ENCODE measurements around the gene KCNIP4.

KCNIP4 gene

DNA sequence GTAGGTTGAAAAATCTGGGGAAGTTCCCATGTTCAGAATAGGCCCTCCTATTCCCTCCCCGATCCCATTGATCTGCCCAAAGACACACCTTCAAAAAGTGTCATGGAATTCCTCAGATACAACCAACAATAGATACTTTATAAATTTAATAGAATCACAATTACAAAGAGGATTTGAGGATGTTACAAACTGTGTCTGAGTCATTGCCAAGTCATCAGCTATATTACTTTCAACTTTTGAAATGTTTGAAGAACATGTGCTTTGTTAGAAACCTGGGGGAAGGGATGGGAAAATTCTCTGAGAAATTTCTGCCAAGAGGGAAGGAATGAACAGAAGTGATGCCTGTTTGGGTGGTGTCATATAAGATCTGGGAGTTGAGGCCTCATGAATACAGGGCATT, 46.7 kb downstream of the KCNIP4 start:
- in situ Hi-C loops (cut with HindIII; ENCODE audit: low sequenced_read_pairs): no loop called here

DNA sequence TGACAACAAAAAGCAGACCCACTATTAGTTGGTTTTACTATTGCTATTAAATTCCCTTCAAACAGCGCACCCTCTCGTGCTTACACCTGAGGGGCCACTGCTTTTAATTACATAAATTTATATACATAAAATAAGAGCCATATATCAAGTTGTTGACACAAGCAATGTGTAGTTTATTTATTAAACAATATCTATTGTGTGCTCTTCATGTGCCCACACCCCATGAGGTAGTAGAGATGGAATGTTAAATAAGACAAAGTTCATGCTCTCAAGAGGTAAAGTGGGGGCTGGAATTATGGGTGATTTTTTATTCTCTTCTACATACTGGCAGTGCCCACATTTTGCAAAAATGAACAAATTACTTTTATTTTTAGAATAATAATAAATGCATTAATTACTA, 47.3 kb downstream of the KCNIP4 start:
- in situ Hi-C loops (cut with HindIII; ENCODE audit: low sequenced_read_pairs): no loop called here

DNA sequence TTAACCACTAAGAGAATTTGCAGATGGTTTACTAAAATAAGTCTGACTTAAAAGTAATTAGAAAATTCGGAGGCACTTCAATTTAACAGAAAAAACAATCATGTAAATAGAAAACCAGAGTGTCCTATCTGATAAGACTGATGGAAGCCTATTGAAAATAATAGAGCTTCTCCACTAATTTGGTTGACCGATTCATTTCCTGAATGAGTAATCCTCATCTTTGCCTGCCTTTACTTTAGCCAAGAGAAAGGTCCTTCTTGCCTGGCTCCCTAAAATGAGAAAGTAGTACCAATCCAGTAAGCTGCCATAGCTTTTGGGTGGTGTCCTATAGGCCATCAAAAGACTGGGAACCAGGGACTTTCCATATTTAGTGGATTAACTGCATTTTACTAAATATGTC, 48.4 kb downstream of the KCNIP4 start:
- in situ Hi-C loops (cut with HindIII; ENCODE audit: low sequenced_read_pairs): no loop called here

DNA sequence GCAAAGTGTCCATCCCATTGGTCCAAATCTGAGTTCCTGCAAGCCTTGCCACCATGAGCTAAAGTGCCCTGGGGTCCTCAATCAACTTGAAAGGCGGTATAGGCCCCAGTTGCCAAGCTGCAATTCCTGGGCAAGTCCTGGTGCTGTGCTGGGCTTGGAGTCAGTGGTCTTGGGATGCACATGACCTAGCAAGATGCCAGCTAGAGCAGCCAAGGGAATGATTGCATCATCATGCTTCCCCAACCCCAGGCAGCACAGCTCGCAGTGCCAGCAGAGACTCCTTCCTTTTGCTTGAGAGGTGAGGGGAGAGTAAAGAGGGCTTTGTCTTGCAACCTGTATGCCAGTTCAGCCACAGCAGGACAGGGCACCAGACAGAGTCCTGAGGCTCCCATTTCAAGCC, 50.5 kb downstream of the KCNIP4 start:
- in situ Hi-C loops (cut with HindIII; ENCODE audit: low sequenced_read_pairs): no loop called here

DNA sequence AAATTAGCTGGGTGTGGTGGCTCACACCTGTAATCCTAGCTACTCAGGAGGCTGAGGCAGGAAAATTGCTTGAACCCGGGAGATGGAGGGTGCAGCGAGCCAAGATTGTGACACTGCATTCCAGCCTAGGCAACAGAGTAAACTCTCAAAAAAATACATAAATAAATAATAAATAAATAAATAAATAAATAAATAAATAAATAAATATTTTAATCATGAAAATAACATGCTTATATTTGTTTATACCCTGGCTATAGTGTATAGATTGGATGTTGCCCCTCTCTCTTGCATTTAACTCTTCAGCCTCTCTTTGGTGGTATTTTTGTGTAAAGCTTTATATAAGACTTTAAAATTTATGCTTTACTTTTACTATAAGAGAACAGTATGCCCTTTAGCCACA, 51.8 kb downstream of the KCNIP4 start:
- in situ Hi-C loops (cut with HindIII; ENCODE audit: low sequenced_read_pairs): no loop called here

DNA sequence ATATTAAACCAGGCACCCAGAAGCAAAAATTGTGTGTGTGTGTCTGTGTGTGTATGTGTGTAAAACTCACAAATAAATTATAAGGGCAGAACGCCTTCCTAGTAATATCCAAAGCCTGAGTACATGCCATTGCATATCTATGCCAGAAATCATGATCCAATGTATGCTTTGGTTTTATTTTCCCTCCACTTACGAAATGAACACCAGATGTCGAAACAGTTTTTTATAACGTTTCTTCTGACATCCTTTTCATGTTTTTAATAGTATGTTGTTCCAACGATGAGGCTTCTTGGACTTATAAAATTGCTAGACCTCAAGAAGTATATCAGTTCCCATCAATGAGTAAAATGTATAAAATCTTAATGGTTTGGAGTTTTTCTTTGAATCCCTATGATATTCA, 55.4 kb downstream of the KCNIP4 start:
- in situ Hi-C loops (cut with HindIII; ENCODE audit: low sequenced_read_pairs): no loop called here

DNA sequence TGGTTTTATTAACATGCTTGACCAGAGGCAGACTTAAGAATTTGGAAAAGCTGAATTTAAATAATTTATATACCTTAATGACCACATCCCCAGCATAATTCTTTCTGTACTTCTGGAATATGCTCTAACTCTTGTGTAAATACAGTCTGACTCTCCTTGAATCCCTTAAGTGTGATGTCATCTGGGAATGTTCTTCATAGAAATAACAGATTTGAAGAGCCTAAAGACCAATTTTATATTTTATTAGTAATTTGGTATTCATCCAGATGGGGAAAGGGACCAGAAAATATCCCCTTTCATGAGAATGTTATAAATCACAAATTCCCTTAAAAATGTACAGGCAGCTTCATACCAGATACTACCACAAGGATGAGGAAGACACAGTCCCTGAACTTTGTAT, 58.3 kb downstream of the KCNIP4 start:
- in situ Hi-C loops (cut with HindIII; ENCODE audit: low sequenced_read_pairs): no loop called here

DNA sequence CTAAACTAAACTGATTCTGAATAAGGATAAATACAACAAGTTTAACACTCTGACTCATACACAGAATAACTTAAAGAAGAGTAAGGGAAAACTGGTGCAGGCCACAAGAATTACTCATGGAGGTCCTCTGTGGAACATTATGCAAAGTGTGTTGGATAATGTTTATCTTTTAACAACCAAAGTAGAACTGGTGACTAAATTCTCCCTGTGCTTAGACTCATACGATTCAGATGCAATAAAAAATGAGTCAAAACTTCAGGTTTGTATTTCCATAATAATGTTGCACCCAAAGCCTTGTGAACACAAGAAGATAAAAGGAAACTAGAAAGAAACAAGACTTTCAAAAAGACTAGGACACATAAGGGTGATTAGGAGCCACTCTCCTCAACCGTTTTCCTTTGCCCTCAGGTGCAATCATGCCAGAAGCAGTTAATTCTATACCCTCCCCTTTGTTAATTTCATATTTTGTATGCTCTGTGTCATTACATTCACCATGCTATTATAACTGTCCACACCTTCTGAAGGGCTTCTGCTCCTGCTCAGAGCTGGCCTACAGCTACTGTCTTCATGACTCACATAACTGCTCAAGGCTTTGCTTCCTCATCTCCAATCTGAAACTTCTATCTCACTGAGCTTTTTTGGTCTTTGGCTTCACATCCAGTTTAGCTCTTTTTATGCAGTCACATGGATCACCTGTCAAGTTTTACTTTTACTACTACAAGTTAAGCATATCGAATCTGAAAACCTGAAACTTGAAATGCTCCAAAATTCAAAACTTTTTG, 60.2 kb downstream of the KCNIP4 start:
- in situ Hi-C loops (cut with HindIII; ENCODE audit: low sequenced_read_pairs): no loop called here

DNA sequence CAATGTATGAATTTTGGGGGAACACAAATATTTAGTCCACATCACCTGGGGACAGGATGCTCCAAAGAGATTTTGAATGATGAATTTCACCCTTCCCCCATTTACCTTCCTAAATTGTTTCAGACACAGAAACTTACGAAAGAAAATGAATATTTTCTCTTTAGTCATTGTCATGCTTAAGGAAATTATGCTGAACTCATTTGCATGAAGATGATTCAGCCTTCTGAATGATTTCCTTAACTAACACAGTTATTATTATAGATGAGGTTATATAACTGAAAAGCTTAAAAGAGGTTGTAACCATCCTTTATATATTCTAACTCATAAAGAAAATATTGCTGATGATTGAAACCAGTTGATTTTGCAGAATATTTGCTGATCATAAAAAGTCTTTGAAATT, 61.1 kb downstream of the KCNIP4 start:
- in situ Hi-C loops (cut with HindIII; ENCODE audit: low sequenced_read_pairs): no loop called here

DNA sequence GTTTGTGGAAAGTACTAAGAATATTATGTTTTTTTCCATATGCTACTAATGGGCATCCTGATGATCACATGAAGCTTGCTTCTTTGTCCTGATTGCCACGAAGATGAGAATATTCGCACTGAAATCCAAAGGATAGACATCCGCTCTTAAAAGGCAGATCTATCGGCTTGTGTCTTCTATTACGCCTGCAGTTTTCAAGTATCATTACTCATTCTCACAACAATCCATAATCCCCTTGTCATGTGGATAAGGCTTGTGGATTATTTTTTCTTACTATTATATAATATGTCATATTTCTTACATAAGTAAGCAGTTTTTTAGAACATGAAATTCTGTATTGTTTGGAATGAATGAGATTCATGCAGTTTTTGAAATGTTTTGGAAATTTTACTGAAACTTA, 62.8 kb downstream of the KCNIP4 start:
- in situ Hi-C loops (cut with HindIII; ENCODE audit: low sequenced_read_pairs): no loop called here

DNA sequence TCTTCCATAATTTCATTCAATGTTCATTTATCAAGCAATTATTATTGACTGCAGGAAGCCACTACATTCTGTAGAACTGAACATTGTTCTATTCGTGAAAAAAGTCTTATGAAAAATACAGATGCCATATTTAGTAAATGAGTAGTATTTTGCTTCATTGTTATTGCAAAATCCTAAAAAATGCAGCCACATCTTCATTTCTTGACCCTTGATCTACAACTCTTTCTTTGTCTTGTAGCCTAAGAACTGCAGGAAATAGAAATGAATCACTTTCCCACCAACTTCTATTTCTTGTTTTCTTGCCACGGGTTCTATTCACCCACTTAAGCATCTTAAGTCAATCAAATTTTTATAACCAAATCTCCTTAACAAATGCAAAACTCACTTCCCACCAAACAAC, 63.3 kb downstream of the KCNIP4 start:
- in situ Hi-C loops (cut with HindIII; ENCODE audit: low sequenced_read_pairs): no loop called here

DNA sequence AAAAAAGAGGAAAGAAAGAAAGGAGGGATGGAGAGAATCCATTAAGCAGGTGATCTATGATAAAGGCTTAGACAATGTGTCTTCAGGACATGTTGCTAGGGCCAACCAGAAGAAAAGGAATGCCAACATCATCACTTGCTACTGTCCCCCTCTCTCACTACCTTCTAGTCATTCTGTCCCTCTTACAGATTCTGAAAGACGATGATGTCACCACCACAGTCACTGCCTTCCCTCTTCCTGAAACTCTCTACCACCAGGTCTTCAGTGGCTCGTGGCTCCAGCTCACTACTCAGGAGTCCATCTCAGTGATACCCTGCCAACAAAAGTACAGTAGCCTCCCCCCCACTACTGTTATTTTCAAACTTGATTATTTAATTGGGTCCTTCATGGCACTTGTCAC, 64.0 kb downstream of the KCNIP4 start:
- in situ Hi-C loops (cut with HindIII; ENCODE audit: low sequenced_read_pairs): loop anchor here (5.0 kb wide), 1 partner anchor 87 kb away; no protein-coding TSS in a partner anchor

DNA sequence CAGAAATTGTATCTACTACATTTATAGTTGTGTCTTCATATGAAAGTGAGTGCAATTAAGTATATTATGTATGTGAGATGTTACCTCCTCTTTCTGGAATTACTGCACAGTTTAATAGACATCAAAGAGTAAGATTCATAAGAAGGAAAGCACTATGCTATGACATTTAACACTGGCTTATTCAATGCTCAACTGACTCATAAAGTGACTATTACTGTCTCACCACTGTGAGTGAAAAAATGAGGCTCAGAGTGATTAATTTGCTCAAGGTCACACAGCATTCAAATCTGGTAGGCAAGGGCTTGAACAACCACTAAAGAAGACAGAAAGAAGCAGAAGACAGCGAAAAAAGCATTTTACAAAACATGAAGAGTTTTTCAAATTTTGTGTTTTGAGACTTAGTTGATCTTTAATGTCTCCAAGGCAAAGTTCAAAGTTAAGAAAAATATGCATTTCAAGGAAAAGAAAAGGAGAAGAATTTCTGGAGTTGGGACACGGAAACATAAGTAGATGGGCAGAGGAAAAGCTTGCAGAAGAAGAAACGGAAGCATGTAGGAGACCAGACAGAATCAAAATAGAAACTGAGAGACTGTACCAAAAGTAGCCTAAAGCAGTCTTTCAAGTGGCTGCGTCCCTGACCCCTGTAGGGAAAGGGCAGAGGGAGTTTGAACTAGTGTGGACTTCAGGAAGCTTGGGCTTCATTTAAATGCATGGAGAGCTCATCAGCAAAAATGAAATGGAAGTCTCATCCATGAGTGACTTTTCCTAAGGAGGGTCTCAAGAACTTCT, 66.3 kb downstream of the KCNIP4 start:
- in situ Hi-C loops (cut with HindIII; ENCODE audit: low sequenced_read_pairs): loop anchor here (5.0 kb wide), 1 partner anchor 85 kb away; no protein-coding TSS in a partner anchor

DNA sequence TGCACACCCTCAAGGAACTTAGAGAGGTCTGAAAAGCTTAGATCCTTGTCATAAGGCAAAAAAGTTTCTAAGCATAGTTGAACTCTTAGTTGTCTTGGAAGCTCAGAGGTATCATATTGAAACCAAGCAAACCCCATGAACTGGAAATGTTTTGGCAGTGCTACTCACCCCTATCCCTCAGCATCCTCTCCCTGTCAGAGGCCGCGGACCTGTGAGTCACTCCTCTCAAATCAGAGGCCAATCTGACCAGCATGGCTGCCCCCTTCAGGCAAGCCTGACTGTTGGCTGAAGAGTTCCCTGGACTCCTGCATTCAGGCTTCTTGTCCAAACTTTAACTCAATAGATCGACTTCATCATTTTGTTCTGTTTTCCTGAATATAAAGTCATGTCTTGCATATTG, 69.4 kb downstream of the KCNIP4 start:
- in situ Hi-C loops (cut with HindIII; ENCODE audit: low sequenced_read_pairs): no loop called here

DNA sequence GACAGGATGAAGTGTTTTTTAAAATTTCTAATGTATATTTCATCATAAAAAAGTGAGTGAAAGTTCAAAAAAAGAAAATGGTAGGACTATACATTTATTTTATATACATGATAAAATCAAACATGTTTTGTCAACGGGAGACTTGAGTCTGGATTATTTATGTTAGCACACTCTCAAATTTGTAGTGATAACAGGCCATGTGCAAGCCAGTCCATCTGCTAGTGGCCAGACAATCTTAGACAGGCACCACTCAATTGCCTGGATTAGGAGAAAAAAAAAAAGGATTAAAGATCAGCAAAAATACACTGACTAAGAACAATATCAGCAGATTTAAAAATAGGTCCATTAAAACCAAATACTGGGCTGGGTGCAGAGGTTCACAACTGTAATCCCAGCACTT, 71.9 kb downstream of the KCNIP4 start:
- in situ Hi-C loops (cut with HindIII; ENCODE audit: low sequenced_read_pairs): no loop called here

DNA sequence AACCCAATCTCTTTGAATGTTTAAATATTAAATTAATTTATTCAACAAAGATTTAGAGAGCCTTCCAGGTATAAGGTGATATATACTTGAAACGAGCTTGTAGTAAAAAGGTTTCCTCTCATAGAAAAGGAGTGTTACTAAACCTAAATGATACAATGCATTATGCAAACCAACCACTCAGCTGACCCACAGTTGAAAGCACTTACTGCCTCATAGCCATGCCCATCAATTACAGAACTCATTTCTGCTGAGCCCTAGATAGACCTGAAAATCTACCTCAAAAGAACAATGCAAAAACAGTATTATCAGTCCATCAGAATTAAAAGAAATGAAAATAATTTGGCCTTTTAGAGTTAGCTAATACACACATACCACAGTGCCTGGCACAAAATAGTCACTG, 75.4 kb downstream of the KCNIP4 start:
- in situ Hi-C loops (cut with HindIII; ENCODE audit: low sequenced_read_pairs): no loop called here

DNA sequence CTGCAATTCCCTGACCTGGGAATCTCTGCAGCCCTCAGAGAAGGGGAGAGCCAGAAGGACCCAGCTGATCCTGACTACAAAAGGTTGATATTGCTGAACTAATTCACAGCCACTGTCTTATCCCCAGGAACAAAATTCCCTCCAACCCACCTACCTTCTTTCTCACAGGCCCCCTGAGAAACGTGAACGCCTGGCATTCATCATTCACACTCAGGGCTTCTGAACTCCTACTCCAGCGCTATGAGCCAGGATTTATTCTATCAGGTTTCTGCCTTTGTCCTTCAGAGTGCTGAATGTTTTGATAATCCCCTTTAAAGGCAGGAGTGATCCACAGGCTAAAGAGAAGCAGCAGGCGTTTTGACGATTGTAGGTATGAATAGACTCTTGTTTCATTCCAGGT, 76.5 kb downstream of the KCNIP4 start:
- in situ Hi-C loops (cut with HindIII; ENCODE audit: low sequenced_read_pairs): no loop called here

DNA sequence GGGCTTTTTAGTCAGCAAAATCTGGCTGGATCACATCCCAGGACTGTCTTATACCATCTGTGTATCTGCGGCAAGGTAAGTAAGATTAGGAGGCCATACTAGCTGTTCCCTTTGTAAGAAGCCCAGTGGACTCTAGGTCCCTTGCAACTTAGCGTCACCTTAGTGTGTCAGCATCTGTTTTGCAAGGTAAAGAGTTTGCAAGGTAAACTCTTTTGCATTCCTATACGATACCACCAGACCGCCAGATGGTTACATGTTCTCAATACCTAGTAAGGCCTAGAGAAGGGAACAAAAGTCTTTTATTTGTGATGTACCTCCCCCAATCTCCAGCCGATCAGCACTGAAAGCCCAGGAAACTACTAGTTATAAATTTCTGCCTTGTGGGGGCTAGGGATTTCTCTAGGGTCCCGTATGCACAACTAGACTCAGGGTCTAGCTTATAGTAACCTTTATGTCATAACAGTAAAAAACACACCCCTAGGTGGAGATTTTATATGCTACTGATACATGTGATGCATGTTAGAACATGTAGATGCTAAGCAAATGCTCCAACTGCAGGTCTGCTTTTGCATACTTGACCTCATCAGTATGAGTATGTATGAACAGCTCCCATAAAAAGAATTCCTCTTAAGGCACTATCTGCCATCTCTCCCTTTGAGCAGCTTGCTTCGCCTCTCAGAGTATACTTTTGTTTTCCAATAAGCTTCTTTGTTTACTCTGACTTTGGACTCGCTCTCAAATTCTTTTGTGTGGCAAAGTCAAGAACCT, 78.4 kb downstream of the KCNIP4 start:
- in situ Hi-C loops (cut with HindIII; ENCODE audit: low sequenced_read_pairs): no loop called here

DNA sequence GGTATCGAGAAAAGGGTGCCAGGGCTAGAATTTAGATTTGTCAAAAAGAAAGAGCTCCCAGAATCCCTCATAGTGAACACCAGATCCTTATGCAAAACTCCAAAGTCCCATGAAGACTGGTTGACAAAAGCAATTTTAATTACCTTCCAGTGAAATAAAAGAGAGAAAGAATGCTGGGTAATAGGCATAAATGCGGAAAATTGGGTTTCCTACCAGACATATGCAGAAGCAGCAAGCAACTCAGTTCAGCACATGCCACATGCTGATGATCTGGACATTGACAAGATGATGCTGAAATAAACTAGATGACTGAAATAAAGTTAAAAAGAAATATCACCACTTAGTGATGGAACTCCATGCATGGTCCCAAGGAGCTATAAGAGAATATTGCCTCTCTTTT, 83.9 kb downstream of the KCNIP4 start:
- in situ Hi-C loops (cut with HindIII; ENCODE audit: low sequenced_read_pairs): no loop called here

DNA sequence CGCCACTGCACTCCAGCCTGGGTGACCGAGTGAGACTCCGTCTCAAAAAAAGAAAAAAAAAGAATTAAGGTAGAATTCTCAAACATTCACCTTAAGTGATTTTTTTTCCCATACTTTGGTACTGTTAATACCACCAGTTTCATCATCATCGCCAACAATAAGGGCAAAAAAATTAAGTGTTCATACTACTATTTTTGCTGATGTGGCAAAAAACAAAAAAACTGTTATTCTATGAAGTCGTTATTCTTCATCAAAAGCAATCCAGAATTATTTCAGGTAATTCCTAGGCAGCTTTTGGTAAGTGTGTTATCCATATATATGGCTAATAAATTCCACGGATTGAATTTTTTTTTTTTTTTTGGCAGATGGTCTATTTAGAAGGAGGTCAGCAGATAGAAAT, 85.7 kb downstream of the KCNIP4 start:
- in situ Hi-C loops (cut with HindIII; ENCODE audit: low sequenced_read_pairs): no loop called here

DNA sequence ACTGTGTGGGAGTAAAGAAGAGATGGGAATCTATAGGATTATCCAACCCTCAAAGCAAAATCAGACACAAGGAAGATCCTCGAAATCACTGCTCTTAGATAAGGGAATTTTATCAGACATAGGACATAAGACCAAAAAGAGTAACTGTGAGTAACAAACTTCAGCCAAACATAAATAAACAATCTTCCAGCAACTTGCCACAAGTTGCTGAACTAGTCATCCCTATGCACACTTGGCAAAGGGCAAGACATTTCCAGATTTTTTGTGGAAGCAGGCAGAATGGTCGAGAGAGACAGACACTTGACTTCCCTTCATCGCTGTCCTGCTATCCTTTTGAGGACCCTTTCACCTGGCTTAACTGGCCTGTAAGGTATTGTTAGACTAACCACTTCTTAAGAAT, 89.6 kb downstream of the KCNIP4 start:
- in situ Hi-C loops (cut with HindIII; ENCODE audit: low sequenced_read_pairs): no loop called here

DNA sequence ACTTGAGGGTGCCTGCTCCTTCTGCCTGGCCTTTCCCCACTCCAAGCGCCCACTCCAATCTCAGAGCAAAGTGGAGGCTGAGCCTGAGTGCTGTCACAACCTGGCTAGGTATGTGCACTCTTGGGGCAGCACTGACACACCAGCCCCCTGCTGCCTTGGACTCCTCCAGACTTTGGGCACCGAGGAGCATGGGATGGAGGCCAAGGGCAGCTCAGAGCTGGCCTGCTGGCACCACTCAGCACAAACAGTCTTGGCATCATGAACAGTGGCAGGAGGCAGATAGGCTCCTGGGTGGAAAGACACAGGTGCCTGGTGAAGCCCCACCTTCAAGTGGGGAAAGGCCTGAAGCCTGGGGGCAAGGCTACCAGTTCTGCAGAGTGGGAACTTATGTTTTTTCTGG, 91.8 kb downstream of the KCNIP4 start:
- in situ Hi-C loops (cut with HindIII; ENCODE audit: low sequenced_read_pairs): no loop called here

Measured in endothelial cell of hepatic sinusoid (primary cell).